Mucosa of descending colon (tissue), 3 donors: ENCODE results near the gene USP47. TPM values are rescaled to one million over a fixed set of nuclear protein-coding genes. Genes with fewer than 3 reads are reported as not detected.

Source experiments
- ATAC-seq: fragments of 200-7000 bp; cut with Tn5 transposase; one replicate; pipeline ENCODE4 v1.9.1; 2020; ENCODE audit warnings: mild to moderate bottlenecking, moderate library complexity
- DNase-seq, 3 donors: peaks; one replicate each; pipeline ENCODE4 v3.0.0-alpha.2; 2020
- H3K36me3 ChIP-seq: fragments of 200-600 bp; one replicate; pipeline ENCODE4 v1.8.0; 2021; ENCODE audit warnings: low read depth, mild to moderate bottlenecking
- H3K4me1 ChIP-seq: fragments of 200-600 bp; one replicate; pipeline ENCODE4 v1.8.0; 2021; ENCODE audit warnings: low read depth, mild to moderate bottlenecking
- H3K4me3 ChIP-seq: fragments of 200-600 bp; one replicate; pipeline ENCODE4 v1.8.0; 2021; ENCODE audit warnings: mild to moderate bottlenecking
- H3K9me3 ChIP-seq: fragments of 200-600 bp; one replicate; pipeline ENCODE4 v1.8.0; 2021; ENCODE audit warnings: mild to moderate bottlenecking
- CTCF ChIP-seq: fragments of 200-600 bp; IDR thresholded peaks from one replicate; pipeline ENCODE4 v1.8.0; 2022; ENCODE audit warnings: antibody characterized with exemption, mild to moderate bottlenecking
- intact Hi-C, 2 donors: fragments of 100-400 bp; cut with DNase I in 1 of 2; cut with micrococcal nuclease in 1 of 2; formaldehyde crosslinking; loops; one replicate each; pipeline versions ENCODE4 v1.11.0 to v1.11.1; 2022; cut with DNase I, micrococcal nuclease
- total RNA-seq, 3 donors: library from RNA; stranded (reverse); fragmentation: NEBNext Ultra II Directional in 2 of 3; extraction: Animal tissue kit (Norgen Biotek cat#: 25700) in 2 of 3; gene quantifications; one replicate each; pipeline versions ENCODE4 v1.2.1 to v1.2.4, GENCODE V29; 2021 to 2023
- donor health status: DM: no; HTN: no; CAD: no; lungs with moderate emphysema.
- donor health status: DM: no; HTN: no; CAD: no.
- donor health status: DM: no; HTN: yes; CAD: no.

Gene USP47
- total RNA-seq, 3 donors from 2014 or later: 36.1 to 59.3 (median 39.1) TPM

- Histone ChIP-seq H3K4me1 (peaks cover 3% of the 10 kb centered on the region), H3K36me3 (no peaks in the 10 kb centered on the region), H3K9me3 (no peaks in the 10 kb centered on the region), H3K4me3 (no peak overlapping the region)
- ATAC-seq (no peak), DNase-seq (no peak)
- intact Hi-C loops: no loop called here
- no peak for TF ChIP-seq CTCF
Measured at GRCh38 chr11:11980200-11980599, 138.4 kb downstream of the USP47 start.

DNA sequence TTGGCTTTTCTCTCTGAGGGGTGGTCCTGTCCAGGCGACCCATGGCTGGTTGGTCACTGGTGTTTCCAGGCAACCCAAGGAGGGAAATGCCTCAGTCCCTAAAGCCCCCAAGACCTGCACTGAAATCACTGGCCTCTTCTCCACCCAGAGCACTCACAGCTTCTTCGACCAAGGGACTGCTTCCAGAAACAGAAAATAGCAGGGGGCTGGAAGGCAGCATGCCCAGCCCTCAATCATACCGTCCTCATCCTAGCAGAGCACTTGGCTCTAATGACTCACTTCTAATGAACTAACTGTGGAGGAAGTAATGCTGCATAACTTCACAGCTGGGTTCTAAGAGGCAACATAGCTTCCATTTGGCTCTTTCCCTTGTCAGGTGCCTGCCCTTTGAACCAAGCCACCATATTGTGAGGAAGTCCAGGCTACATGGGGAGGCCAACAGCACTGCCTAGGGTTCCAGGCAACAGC lies 139.1 kb downstream of the USP47 start:
- TF ChIP-seq CTCF: no peak
- intact Hi-C loops: no loop called here
- no peak for ATAC-seq
- DNase-seq: no peak
- Histone ChIP-seq H3K4me3 (no peak overlapping the region), H3K36me3 (no peaks in the 10 kb centered on the region), H3K4me1 (peaks cover 3% of the 10 kb centered on the region), H3K9me3 (no peaks in the 10 kb centered on the region)

- no peak for TF ChIP-seq CTCF
- no peaks in the 10 kb centered on the region for H3K9me3 ChIP-seq
- H3K36me3 ChIP-seq: no peaks in the 10 kb centered on the region
- H3K4me1 ChIP-seq: peaks cover 3% of the 10 kb centered on the region
- ATAC-seq (no peak), DNase-seq (no peak)
- intact Hi-C loops: no loop called here
- H3K4me3 ChIP-seq: no peak overlapping the region
Measured at GRCh38 chr11:11981364-11981763, 139.6 kb downstream of the USP47 start.

GRCh38 chr11:11981840-11982239 lies 140.1 kb downstream of the USP47 start:
- H3K36me3 ChIP-seq: no peaks in the 10 kb centered on the region
- no peak for TF ChIP-seq CTCF

DNA sequence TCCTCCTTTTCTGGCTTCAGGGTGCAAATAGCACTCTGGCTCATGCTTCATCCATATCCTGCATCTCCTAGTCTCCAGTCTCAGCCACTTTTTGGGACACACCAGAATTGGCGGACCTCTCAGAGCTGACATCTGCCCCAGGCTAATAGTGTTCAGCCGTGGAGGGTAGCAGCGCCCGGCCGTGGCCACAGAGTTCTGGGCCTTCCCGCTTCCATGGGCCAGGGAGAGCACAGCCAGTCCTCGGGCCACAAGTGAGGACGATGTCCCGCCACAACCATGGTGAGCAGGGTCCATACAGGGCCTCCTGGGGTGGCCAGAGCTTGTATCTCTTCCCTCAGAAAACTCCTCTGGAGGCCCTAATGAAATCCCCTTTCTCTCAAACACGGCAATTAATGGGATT lies 140.7 kb downstream of the USP47 start:
- no peak for ATAC-seq
- TF ChIP-seq CTCF: no peak
- no peak for DNase-seq
- Histone ChIP-seq H3K36me3 (no peaks in the 10 kb centered on the region), H3K9me3 (no peaks in the 10 kb centered on the region), H3K4me3 (no peak overlapping the region), H3K4me1 (no peaks in the 10 kb centered on the region)
- intact Hi-C loops: no loop called here

More at GRCh38 chr11:11981840-11982239, 140.1 kb downstream of the USP47 start:
- peaks cover under 1% of the 10 kb centered on the region for H3K4me1 ChIP-seq
- DNase-seq: no peak
- no peaks in the 10 kb centered on the region for H3K9me3 ChIP-seq
- ATAC-seq: no peak
- H3K4me3 ChIP-seq: no peak overlapping the region
- intact Hi-C loops: no loop called here

GRCh38 chr11:11982975-11983374 lies 141.2 kb downstream of the USP47 start:
- H3K4me1 ChIP-seq: no peaks in the 10 kb centered on the region
- H3K9me3 ChIP-seq: no peaks in the 10 kb centered on the region
- TF ChIP-seq CTCF: no peak
- DNase-seq (no peak), ATAC-seq (no peak)
- intact Hi-C loops: no loop called here
- no peaks in the 10 kb centered on the region for H3K36me3 ChIP-seq
- no peak overlapping the region for H3K4me3 ChIP-seq
